GM18511 (cell line): Measurements from ENCODE around the gene HHAT.

Experiments
- ATAC-seq: cut with Tn5 transposase; IDR thresholded peaks from one replicate; pipeline ENCODE4 v1.9.1; 2021; ENCODE audit warnings: mild to moderate bottlenecking, moderate library complexity; ENCODE audit not compliant: unreplicated experiment

HHAT gene

GRCh38 chr1:210698661-210699060, 370.0 kb downstream of the HHAT start:
- no peak for ATAC-seq

- no peak for ATAC-seq
These were observed 371.4 kb downstream of the HHAT start for GRCh38 chr1:210700083-210700482.

- ATAC-seq, result no peak
These were observed 371.8 kb downstream of the HHAT start for GRCh38 chr1:210700511-210700910.

GRCh38 chr1:210702506-210702905, 373.8 kb downstream of the HHAT start:
- no peak for ATAC-seq

- no peak for ATAC-seq
These were observed 374.9 kb downstream of the HHAT start for GRCh38 chr1:210703593-210703992.

- ATAC-seq, result no peak
These were observed 376.4 kb downstream of the HHAT start for GRCh38 chr1:210705086-210705485.

- no peak for ATAC-seq
These were observed 377.5 kb downstream of the HHAT start for GRCh38 chr1:210706246-210706645.

- no peak for ATAC-seq
These were observed 378.9 kb downstream of the HHAT start for GRCh38 chr1:210707300-210708240.

GRCh38 chr1:210709701-210710100, 381.0 kb downstream of the HHAT start:
- no peak for ATAC-seq

GRCh38 chr1:210711825-210712612, 383.3 kb downstream of the HHAT start:
- no peak for ATAC-seq

GRCh38 chr1:210715072-210715471, 386.4 kb downstream of the HHAT start:
- no peak for ATAC-seq

- ATAC-seq, result no peak
These were observed 393.8 kb downstream of the HHAT start for GRCh38 chr1:210722410-210723081.

- ATAC-seq, result no peak
These were observed 394.9 kb downstream of the HHAT start for GRCh38 chr1:210723646-210724045.

- ATAC-seq, result no peak
These were observed 396.1 kb downstream of the HHAT start for GRCh38 chr1:210724768-210725167.
